Subcutaneous abdominal adipose tissue (tissue), 5 donors: ENCODE measurements around the gene PLCD1.
"Not testable (repeated sequence)": the region's sequence is repeated elsewhere in the genome, so short reads cannot be mapped to it uniquely, and the experiment has no call there.

Experiments
- H3K27ac ChIP-seq: one replicate; pipeline ENCODE4 v1.7.0; 2013; ENCODE audit warnings: low read depth, mild to moderate bottlenecking, inconsistent platforms, low read length, moderate library complexity
- H3K27me3 ChIP-seq, 5 donors: one replicate each; pipeline ENCODE4 v1.7.0; 2013; ENCODE audit warnings: low read length in 5 of 5, inconsistent platforms in 1 of 5; ENCODE audit not compliant: control insufficient read depth in 5 of 5, insufficient read depth in 4 of 5
- H3K36me3 ChIP-seq, 5 donors: one replicate each; pipeline ENCODE4 v1.7.0; 2013; ENCODE audit warnings: low read length in 5 of 5; ENCODE audit not compliant: control insufficient read depth in 5 of 5, insufficient read depth in 5 of 5
- H3K4me1 ChIP-seq, 5 donors: one replicate each; pipeline ENCODE4 v1.7.0; 2013; ENCODE audit warnings: low read length in 5 of 5, mild to moderate bottlenecking in 3 of 5, moderate library complexity in 1 of 5; ENCODE audit not compliant: control insufficient read depth in 5 of 5, insufficient read depth in 5 of 5
- H3K4me3 ChIP-seq, 5 donors: one replicate each; pipeline ENCODE4 v1.7.0; 2013; ENCODE audit warnings: low read length in 5 of 5, low read depth in 1 of 5
- H3K9ac ChIP-seq, 5 donors: one replicate each; pipeline ENCODE4 v1.7.0; 2013; ENCODE audit warnings: low read length in 5 of 5, mild to moderate bottlenecking in 4 of 5, moderate library complexity in 3 of 5
- H3K9me3 ChIP-seq, 5 donors: one replicate each; pipeline ENCODE4 v1.7.0; 2013; ENCODE audit warnings: low read length in 5 of 5; ENCODE audit not compliant: control insufficient read depth in 5 of 5
- donor health status: healthy.
- donor health status: healthy.
- donor health status: healthy.
- donor health status: healthy.
- donor health status: healthy.

Gene PLCD1

GRCh38 chr3:38029400-38030125, at the start of gene PLCD1:
PLCD1 (minus strand) TSS chr3:38029642; CDS start chr3:38029539, 103 bp downstream.
- Histone ChIP-seq H3K9me3 (no peaks in the 10 kb centered on the region), H3K27me3 (no peaks in the 10 kb centered on the region), H3K9ac (peak within 1 kb of the TSS in 4 of 5 donors; percentile 46 to 87 (median 73)), H3K4me1 (peaks cover 0 to 42% (median 29%) of the 10 kb centered on the region in 5 donors), H3K36me3 (no peaks in the 10 kb centered on the region), H3K27ac (peak within 1 kb of the TSS; percentile 75), H3K4me3 (peak within 1 kb of the TSS; percentile 64 to 77 (median 75))

DNA sequence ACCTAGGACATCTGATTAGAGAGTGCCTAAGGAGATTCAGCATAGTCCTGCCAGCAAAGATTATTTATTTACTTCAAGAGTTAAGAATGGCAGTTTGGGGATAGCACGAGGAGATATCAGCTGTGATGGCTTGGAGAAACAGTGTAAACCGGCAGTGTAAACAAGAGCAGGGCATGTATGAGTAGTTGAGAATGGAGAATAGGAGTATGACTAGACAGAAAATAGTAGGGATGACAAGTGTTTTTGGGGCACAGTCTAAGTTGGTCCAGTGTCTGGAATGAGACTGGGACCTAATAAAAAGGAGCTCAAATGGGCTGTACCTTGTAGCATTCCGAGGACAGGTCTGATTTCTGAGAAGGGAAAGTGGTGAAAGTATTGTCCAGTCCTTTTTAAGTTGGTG, 47.6 kb upstream of the PLCD1 start:
- H3K4me3 ChIP-seq, H3K9me3 ChIP-seq, H3K9ac ChIP-seq, H3K36me3 ChIP-seq, H3K27ac ChIP-seq, H3K27me3 ChIP-seq: not testable (repeated sequence)
- H3K4me1 ChIP-seq, result peaks cover 0 to 17% (median 3%) of the 10 kb centered on the region in 5 donors

- Histone ChIP-seq H3K27ac (peak overlapping the region; percentile 83), H3K36me3 (no peaks in the 10 kb centered on the region), H3K4me1 (peaks cover 0 to 19% (median 6%) of the 10 kb centered on the region in 5 donors), H3K4me3 (no peak overlapping the region), H3K27me3 (no peaks in the 10 kb centered on the region), H3K9me3 (no peaks in the 10 kb centered on the region), H3K9ac (no peak overlapping the region)
Measured at GRCh38 chr3:38070013-38070412, 40.6 kb upstream of the PLCD1 start.

DNA sequence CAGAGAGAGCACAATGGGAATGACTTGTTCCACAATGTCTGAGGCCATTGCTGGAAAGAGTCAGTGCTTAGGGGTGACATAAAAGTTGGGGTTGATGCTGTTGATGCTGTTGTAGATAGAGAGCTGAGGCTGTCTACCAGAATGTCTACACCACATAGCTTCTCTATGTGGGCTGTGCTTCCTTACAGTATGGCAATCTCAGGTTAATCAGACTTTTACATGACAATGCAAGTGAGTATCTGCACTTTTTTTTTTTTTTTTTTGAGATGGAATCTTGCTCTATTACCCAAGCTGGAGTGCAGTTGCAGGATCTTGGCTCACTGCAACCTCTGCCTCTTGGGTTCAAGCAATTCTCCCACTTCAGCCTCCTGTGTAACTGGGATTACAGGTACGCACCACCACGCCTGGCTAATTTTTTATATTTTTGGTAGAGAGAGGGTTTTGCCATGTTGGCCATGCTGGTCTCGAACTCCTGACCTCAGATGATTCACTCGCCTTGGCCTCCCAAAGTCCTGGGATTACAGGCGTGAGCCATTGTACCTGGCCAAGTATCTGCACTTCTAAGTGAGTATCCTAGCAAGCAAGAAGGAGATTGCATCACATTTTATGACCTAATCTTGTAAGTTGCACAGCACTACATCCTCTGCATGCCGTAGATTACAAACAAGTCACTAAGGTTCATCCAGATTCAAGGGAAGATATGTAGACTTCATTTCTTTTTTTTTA, 38.2 kb upstream of the PLCD1 start:
- Histone ChIP-seq H3K4me3 (no peak overlapping the region), H3K9me3 (no peaks in the 10 kb centered on the region), H3K9ac (no peak overlapping the region), H3K27me3 (no peaks in the 10 kb centered on the region), H3K27ac (peak overlapping the region; percentile 83), H3K4me1 (peaks cover 0 to 14% (median 6%) of the 10 kb centered on the region in 5 donors), H3K36me3 (no peaks in the 10 kb centered on the region)

GRCh38 chr3:38064453-38064852, 35.0 kb upstream of the PLCD1 start:
- H3K9ac ChIP-seq, H3K4me3 ChIP-seq, H3K36me3 ChIP-seq, H3K27ac ChIP-seq, H3K9me3 ChIP-seq, H3K27me3 ChIP-seq: not testable (repeated sequence)
- H3K4me1 ChIP-seq, result peaks cover 0 to 12% (median 4%) of the 10 kb centered on the region in 5 donors

- Histone ChIP-seq H3K36me3 (no peaks in the 10 kb centered on the region), H3K4me1 (peaks cover 0 to 3% (median 0%) of the 10 kb centered on the region in 5 donors), H3K9ac (no peak overlapping the region), H3K4me3 (no peak overlapping the region), H3K27me3 (no peaks in the 10 kb centered on the region), H3K9me3 (no peaks in the 10 kb centered on the region), H3K27ac (no peak overlapping the region)
Measured at GRCh38 chr3:38062809-38063208, 33.4 kb upstream of the PLCD1 start.

GRCh38 chr3:38059591-38059990, 30.1 kb upstream of the PLCD1 start:
- Histone ChIP-seq H3K4me1 (peaks cover 0 to 3% (median 0%) of the 10 kb centered on the region in 5 donors), H3K9me3 (no peaks in the 10 kb centered on the region), H3K27ac (no peak overlapping the region), H3K4me3 (no peak overlapping the region), H3K27me3 (no peaks in the 10 kb centered on the region), H3K9ac (no peak overlapping the region), H3K36me3 (no peaks in the 10 kb centered on the region)

- no peak overlapping the region for H3K9ac ChIP-seq
- no peaks in the 10 kb centered on the region for H3K27me3 ChIP-seq
- peaks cover 0 to 3% (median 0%) of the 10 kb centered on the region in 5 donors for H3K4me1 ChIP-seq
- H3K36me3 ChIP-seq, result no peaks in the 10 kb centered on the region
- no peak overlapping the region for H3K4me3 ChIP-seq
- no peaks in the 10 kb centered on the region for H3K9me3 ChIP-seq
- no peak overlapping the region for H3K27ac ChIP-seq
Measured at GRCh38 chr3:38059148-38059547, 29.7 kb upstream of the PLCD1 start.

- H3K4me3 ChIP-seq, result no peak overlapping the region
- H3K36me3 ChIP-seq, result no peaks in the 10 kb centered on the region
- H3K27ac ChIP-seq, result no peak overlapping the region
Measured at GRCh38 chr3:38054499-38055001, 25.1 kb upstream of the PLCD1 start.

DNA sequence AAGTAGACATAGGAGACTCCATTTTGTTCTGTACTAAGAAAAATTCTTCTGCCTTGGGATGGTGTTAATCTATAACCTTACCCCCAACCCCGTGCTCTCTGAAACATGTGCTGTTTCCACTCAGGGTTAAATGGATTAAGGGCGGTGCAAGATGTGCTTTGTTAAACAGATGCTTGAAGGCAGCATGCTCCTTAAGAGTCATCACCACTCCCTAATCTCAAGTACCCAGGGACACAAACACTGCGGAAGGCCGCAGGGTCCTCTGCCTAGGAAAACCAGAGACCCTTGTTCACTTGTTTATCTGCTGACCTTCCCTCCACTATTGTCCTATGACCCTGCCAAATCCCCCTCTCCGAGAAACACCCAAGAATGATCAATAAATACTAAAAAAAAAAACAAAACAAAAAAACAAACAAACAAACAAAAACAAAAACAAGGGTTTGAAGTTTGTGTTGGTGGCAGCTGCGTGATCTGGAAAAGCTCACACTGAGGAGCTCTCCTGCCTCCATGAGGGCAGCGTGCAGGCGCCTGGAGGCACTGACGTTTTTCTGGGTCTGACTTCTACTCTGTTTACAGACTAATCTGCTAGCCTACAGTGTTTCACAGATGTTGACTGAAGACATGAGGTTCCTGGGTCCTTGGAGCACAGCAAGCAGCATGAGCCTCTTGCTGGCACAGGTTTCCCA, 24.5 kb upstream of the PLCD1 start:
- peaks cover 0 to 12% (median 0%) of the 10 kb centered on the region in 5 donors for H3K4me1 ChIP-seq
- not testable (repeated sequence) for H3K9me3 ChIP-seq, H3K9ac ChIP-seq, H3K27me3 ChIP-seq, H3K4me3 ChIP-seq, H3K36me3 ChIP-seq, H3K27ac ChIP-seq

More at GRCh38 chr3:38054499-38055001, 25.1 kb upstream of the PLCD1 start:
- H3K9me3 ChIP-seq, result no peaks in the 10 kb centered on the region
- no peaks in the 10 kb centered on the region for H3K27me3 ChIP-seq
- H3K9ac ChIP-seq, result no peak overlapping the region
- peaks cover 0 to 6% (median 0%) of the 10 kb centered on the region in 5 donors for H3K4me1 ChIP-seq
